ENCODE measurements around the gene SLC49A3. TPM values are rescaled to one million over a fixed set of nuclear protein-coding genes. Genes with fewer than 3 reads are reported as not detected.

Gene SLC49A3
- total and polyA plus RNA-seq, 2 of the 13 experiments (the other 11 are each of a cell fraction or from before 2014, with no cell fraction given) = 0.07 to 0.17 TPM

- TF ChIP-seq RERE (CRISPR knock-in tag; IDR thresholded peaks at IDR 0.05; ENCODE audit: low read depth) (no peak), TEAD3 (CRISPR knock-in tag; optimal IDR thresholded peaks at IDR 0.05; ENCODE audit: borderline replicate concordance) (peak; percentile 91), TCF7L2 (IDR thresholded peaks at IDR 0.05; ENCODE audit: low read depth, low read length) (no peak), ZHX1 (CRISPR knock-in tag; IDR thresholded peaks at IDR 0.05; ENCODE audit: low read depth) (peak; percentile 52; the same call in 1 of the 2 replicates), MED8 (CRISPR knock-in tag; IDR thresholded peaks at IDR 0.05; ENCODE audit: insufficient replicate concordance) (no peak), ZNF619 (CRISPR knock-in tag; IDR thresholded peaks at IDR 0.05) (no peak), SOX6 (IDR thresholded peaks at IDR 0.05) (no peak), SOX6 (CRISPR knock-in tag; IDR thresholded peaks at IDR 0.05) (peak; percentile 44; the same call in 1 of the 2 replicates), ZNF3 (CRISPR knock-in tag; IDR thresholded peaks at IDR 0.05) (no peak), HOXD1 (CRISPR knock-in tag; IDR thresholded peaks at IDR 0.05) (no peak), KMT2B (CRISPR knock-in tag; IDR thresholded peaks at IDR 0.05) (no peak), PLSCR1 (CRISPR knock-in tag; IDR thresholded peaks at IDR 0.05; ENCODE audit: borderline replicate concordance) (no peak), ZNF614 (CRISPR knock-in tag; IDR thresholded peaks at IDR 0.05; ENCODE audit: borderline replicate concordance) (no peak), ATF6 (CRISPR knock-in tag; conservative IDR thresholded peaks at IDR 0.05) (no peak)
- TF ChIP-seq, protein P1, sequence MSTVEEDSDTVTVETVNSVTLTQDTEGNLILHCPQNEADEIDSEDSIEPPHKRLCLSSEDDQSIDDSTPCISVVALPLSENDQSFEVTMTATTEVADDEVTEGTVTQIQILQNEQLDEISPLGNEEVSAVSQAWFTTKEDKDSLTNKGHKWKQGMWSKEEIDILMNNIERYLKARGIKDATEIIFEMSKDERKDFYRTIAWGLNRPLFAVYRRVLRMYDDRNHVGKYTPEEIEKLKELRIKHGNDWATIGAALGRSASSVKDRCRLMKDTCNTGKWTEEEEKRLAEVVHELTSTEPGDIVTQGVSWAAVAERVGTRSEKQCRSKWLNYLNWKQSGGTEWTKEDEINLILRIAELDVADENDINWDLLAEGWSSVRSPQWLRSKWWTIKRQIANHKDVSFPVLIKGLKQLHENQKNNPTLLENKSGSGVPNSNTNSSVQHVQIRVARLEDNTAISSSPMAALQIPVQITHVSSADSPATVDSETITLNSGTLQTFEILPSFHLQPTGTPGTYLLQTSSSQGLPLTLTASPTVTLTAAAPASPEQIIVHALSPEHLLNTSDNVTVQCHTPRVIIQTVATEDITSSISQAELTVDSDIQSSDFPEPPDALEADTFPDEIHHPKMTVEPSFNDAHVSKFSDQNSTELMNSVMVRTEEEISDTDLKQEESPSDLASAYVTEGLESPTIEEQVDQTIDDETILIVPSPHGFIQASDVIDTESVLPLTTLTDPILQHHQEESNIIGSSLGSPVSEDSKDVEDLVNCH (CRISPR knock-in tag; IDR thresholded peaks at IDR 0.05) = no peak
- TF ChIP-seq, protein P2, sequence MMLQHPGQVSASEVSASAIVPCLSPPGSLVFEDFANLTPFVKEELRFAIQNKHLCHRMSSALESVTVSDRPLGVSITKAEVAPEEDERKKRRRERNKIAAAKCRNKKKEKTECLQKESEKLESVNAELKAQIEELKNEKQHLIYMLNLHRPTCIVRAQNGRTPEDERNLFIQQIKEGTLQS (CRISPR knock-in tag; IDR thresholded peaks at IDR 0.05) = no peak
Observed at GRCh38 chr4:683982-684622, 4.8 kb downstream of the SLC49A3 start (continued).
